Testis (tissue), 2 donors: ENCODE results near the gene TCIRG1.

ENCODE experiments used
- CTCF ChIP-seq, 3 experiments: fragments of 450-650 bp in 2 of 3; fragments of 200-600 bp in 1 of 3; sonication (generic) in 1 of 3; IDR thresholded peaks; one replicate each; pipeline ENCODE4 v1.5.1; 2016 to 2019; ENCODE audit warnings: antibody characterized with exemption in 3 of 3, mild to moderate bottlenecking in 2 of 3, moderate library complexity in 1 of 3
- POLR2A ChIP-seq: fragments of 450-650 bp; IDR thresholded peaks from one replicate; pipeline ENCODE4 v1.6.1; 2017; ENCODE audit warnings: antibody characterized with exemption, mild to moderate bottlenecking, moderate library complexity

GRCh38 chr11:68076371-68077042, 37.7 kb downstream of the TCIRG1 start:
- TF ChIP-seq CTCF (IDR thresholded peaks at IDR 0.05): no peak
- no peak for TF ChIP-seq POLR2A
